HFF-Myc (cell line): ENCODE results near the gene SGCD.

ENCODE experiments used
- DNase-seq: peaks from one replicate; pipeline ENCODE4 v3.0.0-alpha.2; 2011; ENCODE audit warnings: low read depth; ENCODE audit errors: extremely low read depth
- H3K4me3 ChIP-seq: replicated peaks from 2 replicates; pipeline ENCODE4 v1.5.1; 2011; ENCODE audit warnings: low read depth, mild to moderate bottlenecking, control low read depth, low read length
- CTCF ChIP-seq: IDR thresholded peaks from 2 replicates; pipeline ENCODE4 v1.5.1; 2012; ENCODE audit warnings: mild to moderate bottlenecking, low read depth, low read length, control low read depth; ENCODE audit errors: missing control alignments

The SGCD gene

GRCh38 chr5:156479849-156480248, 152.9 kb downstream of the SGCD start:
- TF ChIP-seq CTCF: no peak
- no peak for DNase-seq
- H3K4me3 ChIP-seq: no peak overlapping the region

GRCh38 chr5:156481741-156482140, 154.8 kb downstream of the SGCD start:
- DNase-seq: no peak
- H3K4me3 ChIP-seq: no peak overlapping the region
- TF ChIP-seq CTCF: no peak

- no peak for DNase-seq
- no peak for TF ChIP-seq CTCF
- no peak overlapping the region for H3K4me3 ChIP-seq
These were observed 155.9 kb downstream of the SGCD start for GRCh38 chr5:156482818-156483217.

- TF ChIP-seq CTCF: no peak
- H3K4me3 ChIP-seq: no peak overlapping the region
- DNase-seq: no peak
These were observed 159.7 kb downstream of the SGCD start for GRCh38 chr5:156486394-156487238.

GRCh38 chr5:156491766-156492165, 164.8 kb downstream of the SGCD start:
- no peak overlapping the region for H3K4me3 ChIP-seq
- TF ChIP-seq CTCF: no peak
- no peak for DNase-seq

- no peak for TF ChIP-seq CTCF
- DNase-seq: no peak
- H3K4me3 ChIP-seq: no peak overlapping the region
These were observed 169.3 kb downstream of the SGCD start for GRCh38 chr5:156496291-156496690.

- H3K4me3 ChIP-seq: no peak overlapping the region
- TF ChIP-seq CTCF: no peak
- no peak for DNase-seq
These were observed 170.8 kb downstream of the SGCD start for GRCh38 chr5:156497804-156498208.
